GM12875 (cell line): Measurements from ENCODE around the gene MYO7B.

Experiments used
- H3K4me3 ChIP-seq: one replicate; pipeline ENCODE4 v1.5.1; 2011; ENCODE audit warnings: low read depth, low read length, control low read depth
- CTCF ChIP-seq: IDR thresholded peaks from 2 replicates; pipeline ENCODE4 v1.5.1; 2011; ENCODE audit warnings: low read depth, mild to moderate bottlenecking, control low read depth, inconsistent platforms, low read length, moderate library complexity, borderline replicate concordance; ENCODE audit not compliant: insufficient read depth

Gene MYO7B

GRCh38 chr2:127681288-127681804 lies 145.9 kb downstream of the MYO7B start:
- TF ChIP-seq CTCF, result no peak
- H3K4me3 ChIP-seq, result no peak overlapping the region

- TF ChIP-seq CTCF, result no peak
- H3K4me3 ChIP-seq, result no peak overlapping the region
Measured at GRCh38 chr2:127681976-127682857, 146.7 kb downstream of the MYO7B start.

- no peak for TF ChIP-seq CTCF
- H3K4me3 ChIP-seq, result no peak overlapping the region
Measured at GRCh38 chr2:127683056-127683455, 147.6 kb downstream of the MYO7B start.

- no peak for TF ChIP-seq CTCF
Measured at GRCh38 chr2:127683757-127684156, 148.3 kb downstream of the MYO7B start.

GRCh38 chr2:127685410-127686080 lies 150.1 kb downstream of the MYO7B start:
- no peak for TF ChIP-seq CTCF
- no peak overlapping the region for H3K4me3 ChIP-seq

More at GRCh38 chr2:127683757-127684156, 148.3 kb downstream of the MYO7B start:
- no peak overlapping the region for H3K4me3 ChIP-seq
